Liver (tissue), 9 donors: ENCODE results near the gene CTAGE9. TPM values are rescaled to one million over a fixed set of nuclear protein-coding genes. Genes with fewer than 3 reads are reported as not detected.

ENCODE experiments used
- DNase-seq: peaks from one replicate; pipeline ENCODE4 v3.0.0-alpha.2; 2017; ENCODE audit warnings: low spot score
- H3K27ac ChIP-seq, 2 donors: one replicate each; pipeline ENCODE4 v1.7.0; 2013; ENCODE audit warnings: inconsistent platforms in 2 of 2, low read length in 2 of 2, control low read depth in 1 of 2, low read depth in 1 of 2, mild to moderate bottlenecking in 1 of 2
- H3K27me3 ChIP-seq, 4 donors: one replicate each; pipeline versions ENCODE4 v1.6.1 to v1.7.0; 2013; ENCODE audit warnings: low read length in 3 of 4, inconsistent platforms in 1 of 4, mild to moderate bottlenecking in 1 of 4, moderate library complexity in 1 of 4; ENCODE audit not compliant: control insufficient read depth in 4 of 4, insufficient read depth in 4 of 4
- H3K36me3 ChIP-seq, 4 donors: one replicate each; pipeline versions ENCODE4 v1.6.1 to v1.7.0; 2013; ENCODE audit warnings: low read length in 3 of 4, mild to moderate bottlenecking in 3 of 4, low read depth in 1 of 4, moderate library complexity in 1 of 4; ENCODE audit not compliant: control insufficient read depth in 4 of 4, insufficient read depth in 3 of 4
- H3K4me1 ChIP-seq, 4 donors: one replicate each; pipeline versions ENCODE4 v1.6.1 to v1.7.0; 2013; ENCODE audit warnings: low read length in 3 of 4, mild to moderate bottlenecking in 3 of 4, moderate library complexity in 1 of 4; ENCODE audit not compliant: control insufficient read depth in 4 of 4, insufficient read depth in 4 of 4
- H3K4me3 ChIP-seq, 3 donors: one replicate each; pipeline versions ENCODE4 v1.6.1 to v1.7.0; 2013; ENCODE audit warnings: low read length in 3 of 3, control low read depth in 1 of 3, low read depth in 1 of 3, mild to moderate bottlenecking in 1 of 3
- H3K9ac ChIP-seq, 2 donors: one replicate each; pipeline ENCODE4 v1.7.0; 2013; ENCODE audit warnings: low read length in 2 of 2, mild to moderate bottlenecking in 2 of 2, moderate library complexity in 2 of 2, control low read depth in 1 of 2, low read depth in 1 of 2
- H3K9me3 ChIP-seq, 4 donors: one replicate each; pipeline versions ENCODE4 v1.6.1 to v1.7.0; 2013; ENCODE audit warnings: low read length in 3 of 4; ENCODE audit not compliant: control insufficient read depth in 4 of 4
- CTCF ChIP-seq: fragments of 150-350 bp; IDR thresholded peaks from 2 replicates; pipeline ENCODE4 v1.5.1; 2017; ENCODE audit warnings: improper control_type of control experiment, low read depth, low read length; ENCODE audit not compliant: missing input control
- EGR1 ChIP-seq, 2 donors: IDR thresholded peaks; 2 replicates each; pipeline ENCODE4 v1.6.1; 2016 to 2018; ENCODE audit warnings: antibody characterized with exemption in 2 of 2, low read depth in 2 of 2
- FOXA1 ChIP-seq: IDR thresholded peaks from 2 replicates; pipeline ENCODE4 v1.6.1; 2016; ENCODE audit warnings: antibody characterized with exemption
- FOXA2 ChIP-seq: IDR thresholded peaks from 2 replicates; pipeline ENCODE4 v1.6.1; 2016; ENCODE audit warnings: antibody characterized with exemption
- GABPA ChIP-seq, 2 donors: IDR thresholded peaks in 1 of 2; conservative IDR thresholded peaks in 1 of 2; 2 replicates each; pipeline ENCODE4 v1.6.1; 2016; ENCODE audit warnings: antibody characterized with exemption in 2 of 2, mild to moderate bottlenecking in 1 of 2, moderate library complexity in 1 of 2
- HNF4A ChIP-seq, 2 donors: conservative IDR thresholded peaks; 2 replicates each; pipeline ENCODE4 v1.6.1; 2016; ENCODE audit warnings: antibody characterized with exemption in 2 of 2, mild to moderate bottlenecking in 2 of 2
- HNF4G ChIP-seq: IDR thresholded peaks from 2 replicates; pipeline ENCODE4 v1.6.1; 2016; ENCODE audit warnings: antibody characterized with exemption
- JUND ChIP-seq, 2 donors: IDR thresholded peaks; 2 replicates each; pipeline ENCODE4 v1.6.1; 2016; ENCODE audit warnings: antibody characterized with exemption in 2 of 2
- NR2F2 ChIP-seq: IDR thresholded peaks from 2 replicates; pipeline ENCODE4 v1.6.1; 2016; ENCODE audit warnings: antibody characterized with exemption
- RAD21 ChIP-seq, 2 donors: IDR thresholded peaks; 2 replicates each; pipeline ENCODE4 v1.6.1; 2016; ENCODE audit warnings: antibody characterized with exemption in 2 of 2, mild to moderate bottlenecking in 2 of 2
- REST ChIP-seq: IDR thresholded peaks from 2 replicates; pipeline ENCODE4 v1.6.1; 2016; ENCODE audit warnings: antibody characterized with exemption, mild to moderate bottlenecking
- RXRA ChIP-seq, 2 donors: IDR thresholded peaks; 2 replicates each; pipeline ENCODE4 v1.6.1; 2017 to 2018; ENCODE audit warnings: antibody characterized with exemption in 2 of 2, mild to moderate bottlenecking in 1 of 2
- SP1 ChIP-seq: IDR thresholded peaks from 2 replicates; pipeline ENCODE4 v1.6.1; 2018; ENCODE audit warnings: antibody characterized with exemption, mild to moderate bottlenecking
- TAF1 ChIP-seq: conservative IDR thresholded peaks from 2 replicates; pipeline ENCODE4 v1.6.1; 2016; ENCODE audit warnings: antibody characterized with exemption, mild to moderate bottlenecking
- YY1 ChIP-seq: IDR thresholded peaks from 2 replicates; pipeline ENCODE4 v1.6.1; 2016; ENCODE audit warnings: antibody characterized with exemption, mild to moderate bottlenecking
- ZBTB33 ChIP-seq: IDR thresholded peaks from 2 replicates; pipeline ENCODE4 v1.6.1; 2016; ENCODE audit warnings: antibody characterized with exemption
- WGBS: extraction: QIAGEN DNeasy Blood & Tissue Kit; methylation state at CpG from one replicate; pipeline ENCODE4 v1.1.7; 2013; 5-methylcytosine and 5-hydroxymethylcytosine counted together
- polyA plus RNA-seq, 2 donors: library from polyadenylated mRNA; stranded (reverse) in 1 of 2; unstranded in 1 of 2; fragments of 200-250 nt in 1 of 2; fragments of >200 nt in 1 of 2; fragmentation: Nextera tagmentation in 1 of 2; extraction: Ambion mirVana in 1 of 2; gene quantifications; one replicate each; pipeline versions ENCODE4 v1.2.1 to v1.2.3, GENCODE V29; 2013 to 2015
- total RNA-seq, 2 donors: library from RNA; depleted of rRNA; stranded (reverse); fragments of >200 nt; gene quantifications; one replicate each; pipeline ENCODE4 v1.2.3, GENCODE V29; 2014
- TF ChIP-seq, protein P1 (sequence below): IDR thresholded peaks from 2 replicates; pipeline ENCODE4 v1.6.1; 2016; ENCODE audit warnings: antibody characterized with exemption
- donor health status: healthy.
- donor health status: healthy.
- donor health status: healthy.
- donor health status: healthy.
- donor health status: healthy.

The CTAGE9 gene
- total and polyA plus RNA-seq, 4 donors, result not detected

- TF ChIP-seq, protein P1, sequence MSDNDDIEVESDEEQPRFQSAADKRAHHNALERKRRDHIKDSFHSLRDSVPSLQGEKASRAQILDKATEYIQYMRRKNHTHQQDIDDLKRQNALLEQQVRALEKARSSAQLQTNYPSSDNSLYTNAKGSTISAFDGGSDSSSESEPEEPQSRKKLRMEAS, result no peak
- TF ChIP-seq HNF4A (conservative IDR thresholded peaks at IDR 0.05) (no peak), FOXA2 (no peak), HNF4G (no peak), FOXA1 (no peak), NR2F2 (no peak), SP1 (no peak), RAD21 (IDR thresholded peaks at IDR 0.05) (no peak), JUND (IDR thresholded peaks at IDR 0.05) (no peak), EGR1 (IDR thresholded peaks at IDR 0.05; ENCODE audit: low read depth in 2 of 2) (no peak), REST (no peak), RXRA (IDR thresholded peaks at IDR 0.05) (no peak), YY1 (no peak), TAF1 (no peak), GABPA (IDR thresholded peaks at IDR 0.05 in 1 of 2, conservative IDR thresholded peaks at IDR 0.05 in 1 of 2) (no peak), CTCF (no peak), ZBTB33 (no peak)
Observed at GRCh38 chr6:131744432-131745287, 33.8 kb upstream of the CTAGE9 start.

More at GRCh38 chr6:131744432-131745287, 33.8 kb upstream of the CTAGE9 start:
- H3K9me3 ChIP-seq, result no peaks in the 10 kb centered on the region
- H3K36me3 ChIP-seq, result no peaks in the 10 kb centered on the region
- no peak overlapping the region for H3K27ac ChIP-seq
- DNase-seq, result no peak
- H3K4me3 ChIP-seq, result no peak overlapping the region
- H3K27me3 ChIP-seq, result no peaks in the 10 kb centered on the region
- no peaks in the 10 kb centered on the region for H3K4me1 ChIP-seq
- H3K9ac ChIP-seq, result no peak overlapping the region
- WGBS, result 58% methylated on average over 6 of the region's 6 CpGs
